H1 (cell line): ENCODE measurements around the gene AIF1. TPM values are rescaled to one million over a fixed set of nuclear protein-coding genes. Genes with fewer than 3 reads are reported as not detected.

ENCODE experiments used
- CEBPB ChIP-seq: IDR thresholded peaks from 2 replicates; pipeline ENCODE4 v1.6.1; 2012; ENCODE audit warnings: low read depth, low read length
- CHD1 ChIP-seq: IDR thresholded peaks from 2 replicates; pipeline ENCODE4 v1.6.1; 2012; ENCODE audit warnings: low read depth, low read length, improper control_type of control experiment
- CTBP2 ChIP-seq: IDR thresholded peaks from 2 replicates; pipeline ENCODE4 v1.7.0; 2011; ENCODE audit warnings: borderline replicate concordance, mild to moderate bottlenecking, moderate library complexity, mixed read lengths, low read length; ENCODE audit not compliant: insufficient read depth, insufficient read length
- CTCF ChIP-seq, 3 experiments: IDR thresholded peaks; 1 replicate in 2 of 3; 2 replicates in 1 of 3; pipeline versions ENCODE4 v1.5.1 to v1.6.1; 2011; ENCODE audit warnings: low read length in 3 of 3, mild to moderate bottlenecking in 3 of 3, inconsistent platforms in 2 of 3, low read depth in 1 of 3, moderate library complexity in 1 of 3; ENCODE audit not compliant: insufficient read depth in 1 of 3; ENCODE audit errors: control extremely low read depth in 1 of 3
- E2F6 ChIP-seq: IDR thresholded peaks from 2 replicates; pipeline ENCODE4 v1.6.1; 2012; ENCODE audit warnings: inconsistent platforms
- GTF2F1 ChIP-seq: IDR thresholded peaks from 2 replicates; pipeline ENCODE4 v1.6.1; 2012; ENCODE audit warnings: low read depth, low read length, improper control_type of control experiment, borderline replicate concordance
- JUN ChIP-seq: IDR thresholded peaks from 2 replicates; pipeline ENCODE4 v1.6.1; 2011; ENCODE audit warnings: low read depth, mild to moderate bottlenecking, improper control_type of control experiment, low read length
- NANOG ChIP-seq: IDR thresholded peaks from 2 replicates; pipeline ENCODE4 v1.6.1; 2011; ENCODE audit warnings: low read length, low read depth, mild to moderate bottlenecking, inconsistent platforms; ENCODE audit not compliant: insufficient read depth, poor library complexity, severe bottlenecking
- PHF8 ChIP-seq: fragments of 200-600 bp; sonication (generic); conservative IDR thresholded peaks from 2 replicates; pipeline ENCODE4 v1.7.1; 2012; ENCODE audit warnings: low read depth, mild to moderate bottlenecking, inconsistent platforms, low read length, moderate library complexity
- POLR2A ChIP-seq, 2 experiments: IDR thresholded peaks; 1 replicate in 1 of 2; 2 replicates in 1 of 2; pipeline ENCODE4 v1.6.1; 2011; ENCODE audit warnings: low read depth in 2 of 2, low read length in 2 of 2, mild to moderate bottlenecking in 2 of 2; ENCODE audit errors: control extremely low read depth in 1 of 2
- POLR2AphosphoS5 ChIP-seq: IDR thresholded peaks from 2 replicates; pipeline ENCODE4 v1.6.1; 2011; ENCODE audit warnings: low read depth, low read length
- RNF2 ChIP-seq: fragments of 200-900, 300-1000 bp; sonication (generic); IDR thresholded peaks from 2 replicates; pipeline ENCODE4 v1.7.1; 2016; ENCODE audit warnings: borderline replicate concordance, low read depth, mild to moderate bottlenecking, antibody characterized with exemption, low read length; ENCODE audit not compliant: poor library complexity, severe bottlenecking; ENCODE audit errors: missing control alignments
- SP1 ChIP-seq: IDR thresholded peaks from 2 replicates; pipeline ENCODE4 v1.6.1; 2011; ENCODE audit warnings: low read depth, low read length
- SP4 ChIP-seq: IDR thresholded peaks from 2 replicates; pipeline ENCODE4 v1.6.1; 2012; ENCODE audit warnings: low read length, inconsistent platforms
- SUZ12 ChIP-seq: fragments of 200-600 bp; sonication (generic); IDR thresholded peaks from 2 replicates; pipeline ENCODE4 v1.6.1; 2012; ENCODE audit warnings: mild to moderate bottlenecking, inconsistent platforms, low read length, moderate library complexity, mixed read lengths
- TAF1 ChIP-seq: IDR thresholded peaks from 2 replicates; pipeline ENCODE4 v1.6.1; 2011; ENCODE audit warnings: mild to moderate bottlenecking, low read depth, low read length
- TAF7 ChIP-seq: optimal IDR thresholded peaks from 2 replicates; pipeline ENCODE3; 2011; ENCODE audit warnings: low read depth, mild to moderate bottlenecking, inconsistent platforms, low read length, moderate library complexity, borderline replicate concordance
- TCF12 ChIP-seq: IDR thresholded peaks from 2 replicates; pipeline ENCODE4 v1.6.1; 2011; ENCODE audit warnings: low read depth, mild to moderate bottlenecking, low read length
- TEAD4 ChIP-seq: IDR thresholded peaks from 2 replicates; pipeline ENCODE4 v1.6.1; 2012; ENCODE audit warnings: low read depth, low read length, inconsistent platforms, mixed read lengths
- YY1 ChIP-seq: IDR thresholded peaks from 2 replicates; pipeline ENCODE4 v1.6.1; 2011; ENCODE audit warnings: low read depth, mild to moderate bottlenecking, low read length
- polyA plus RNA-seq, 7 experiments: library from polyadenylated mRNA; depleted of rRNA in 3 of 7; stranded (reverse) in 5 of 7; unstranded in 2 of 7; fragments of >200 nt in 5 of 7; fragments of 200-250 nt in 2 of 7; gene quantifications; 1 replicate in 5 of 7; 2 replicates in 1 of 7; 4 replicates in 1 of 7; pipeline versions ENCODE4 v1.2.1 to v1.2.3, GENCODE V29; 2011 to 2013; ENCODE audit warnings: missing spikeins in 2 of 7, mixed read lengths in 2 of 7
- total RNA-seq: library from RNA; stranded (reverse); fragmentation: NEBNext Ultra II Directional; extraction: Animal tissue kit (Norgen Biotek cat#: 25700); gene quantifications from 2 replicates; pipeline ENCODE4 v1.2.1, GENCODE V29; 2021

The AIF1 gene
- total and polyA plus RNA-seq, 2 of the 8 experiments (the other 6 are each of a cell fraction or from before 2014, with no cell fraction given): 6.3 to 9.8 TPM

GRCh38 chr6:31620586-31621319 is 5.7 kb downstream of the AIF1 start, which contains the start of gene PRRC2A (continued):
- TF ChIP-seq CTCF (IDR thresholded peaks at IDR 0.05; ENCODE audit: control extremely low read depth in 1 of 3, insufficient read depth in 1 of 3, low read depth in 1 of 3, low read length in 3 of 3): no peak; a peak in 1 of 4 replicates
- no peak for TF ChIP-seq NANOG
- peak; percentile 69 for TF ChIP-seq PHF8
- TF ChIP-seq JUN: no peak
- peak; percentile 95 for TF ChIP-seq YY1
- TF ChIP-seq TCF12: no peak
- no peak; the same call in 1 of the 2 replicates for TF ChIP-seq SP1
- no peak; the same call in 1 of the 2 replicates for TF ChIP-seq SP4
- no peak for TF ChIP-seq E2F6
- peak; percentile 75 to 83 for TF ChIP-seq POLR2A (IDR thresholded peaks at IDR 0.05; ENCODE audit: control extremely low read depth in 1 of 2, low read depth in 2 of 2, low read length in 2 of 2)
- no peak for TF ChIP-seq CEBPB
- no peak for TF ChIP-seq TEAD4
- no peak for TF ChIP-seq CHD1
- TF ChIP-seq CTBP2: no peak
- no peak for TF ChIP-seq SUZ12
- TF ChIP-seq TAF1: peak; percentile 97
- TF ChIP-seq TAF7: peak; percentile 90
- no peak for TF ChIP-seq RNF2
- peak; percentile 98 for TF ChIP-seq POLR2AphosphoS5
- TF ChIP-seq GTF2F1: no peak
- TF ChIP-seq, all 59 proteins: peak for 17
